Fibroblast of skin of abdomen (primary cell): ENCODE measurements around the gene CCNH.

Experiments
- DNase-seq: peaks from one replicate; pipeline ENCODE4 v3.0.0-alpha.2; 2013

CCNH gene

GRCh38 chr5:87403409-87403808 lies 9.3 kb downstream of the CCNH start:
- no peak for DNase-seq

- no peak for DNase-seq
Observed at GRCh38 chr5:87401626-87402025, 11.1 kb downstream of the CCNH start.

- DNase-seq, result peak; percentile 37
Observed at GRCh38 chr5:87400305-87400899, 12.3 kb downstream of the CCNH start.

- DNase-seq, result no peak
Observed at GRCh38 chr5:87399720-87400119, 13.0 kb downstream of the CCNH start.

GRCh38 chr5:87398981-87399614 lies 13.6 kb downstream of the CCNH start:
- no peak for DNase-seq

GRCh38 chr5:87394411-87395165 lies 18.1 kb downstream of the CCNH start:
- peak; percentile 54 for DNase-seq

GRCh38 chr5:87393331-87393730 lies 19.4 kb downstream of the CCNH start:
- DNase-seq, result peak; percentile 84

GRCh38 chr5:87392801-87393200 lies 19.9 kb downstream of the CCNH start:
- peak; percentile 50 for DNase-seq

GRCh38 chr5:87392170-87392569 lies 20.6 kb downstream of the CCNH start:
- DNase-seq, result no peak

- DNase-seq, result peak; percentile 52
Observed at GRCh38 chr5:87390576-87391199, 22.0 kb downstream of the CCNH start.

- no peak for DNase-seq
Observed at GRCh38 chr5:87390075-87390474, 22.7 kb downstream of the CCNH start.

GRCh38 chr5:87389296-87390034 lies 23.3 kb downstream of the CCNH start:
- no peak for DNase-seq

- DNase-seq, result no peak
Observed at GRCh38 chr5:87388129-87388528, 24.6 kb downstream of the CCNH start.

GRCh38 chr5:87385802-87386201 lies 26.9 kb downstream of the CCNH start:
- DNase-seq, result no peak

GRCh38 chr5:87383216-87383615 lies 29.5 kb downstream of the CCNH start:
- no peak for DNase-seq

GRCh38 chr5:87382224-87382623 lies 30.5 kb downstream of the CCNH start:
- no peak for DNase-seq

GRCh38 chr5:87372705-87373104 lies 40.0 kb downstream of the CCNH start:
- DNase-seq, result no peak

GRCh38 chr5:87369431-87369830 lies 43.3 kb downstream of the CCNH start:
- DNase-seq, result no peak

- DNase-seq, result no peak
Observed at GRCh38 chr5:87368601-87369000, 44.1 kb downstream of the CCNH start.

- no peak for DNase-seq
Observed at GRCh38 chr5:87367243-87367642, 45.5 kb downstream of the CCNH start.

GRCh38 chr5:87361536-87362213 lies 51.1 kb downstream of the CCNH start:
- DNase-seq, result peak; percentile 68

GRCh38 chr5:87361031-87361445 lies 51.7 kb downstream of the CCNH start:
- peak; percentile 85 for DNase-seq
